GM21825 (cell line): ENCODE results near the gene MACROD2.

Experiments used
- ATAC-seq: cut with Tn5 transposase; IDR thresholded peaks from one replicate; pipeline ENCODE4 v1.9.1; 2021; ENCODE audit warnings: mild to moderate bottlenecking, moderate library complexity; ENCODE audit not compliant: unreplicated experiment

MACROD2 gene

GRCh38 chr20:15224199-15224598 is 1228.9 kb downstream of the MACROD2 start:
- no peak for ATAC-seq

GRCh38 chr20:15227102-15227501 is 1231.8 kb downstream of the MACROD2 start:
- no peak for ATAC-seq

DNA sequence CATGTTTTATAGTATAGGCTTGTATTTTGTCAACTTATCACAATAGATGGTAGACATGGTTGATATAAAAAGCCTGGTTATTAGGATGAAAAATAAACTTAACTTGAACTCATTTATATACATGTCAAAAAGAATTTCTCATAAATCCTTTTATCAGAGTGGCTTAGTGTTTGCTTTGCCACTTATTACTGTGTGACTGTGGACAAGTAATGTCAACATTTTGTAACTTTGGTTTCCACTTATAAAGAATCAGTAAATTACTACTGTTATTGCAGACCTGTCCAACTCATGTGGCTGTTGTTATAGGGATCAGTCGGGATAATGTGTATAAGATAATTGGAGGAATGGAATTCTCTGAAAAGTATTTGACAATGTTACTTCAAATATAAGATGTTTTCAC is 1236.9 kb downstream of the MACROD2 start:
- no peak for ATAC-seq

DNA sequence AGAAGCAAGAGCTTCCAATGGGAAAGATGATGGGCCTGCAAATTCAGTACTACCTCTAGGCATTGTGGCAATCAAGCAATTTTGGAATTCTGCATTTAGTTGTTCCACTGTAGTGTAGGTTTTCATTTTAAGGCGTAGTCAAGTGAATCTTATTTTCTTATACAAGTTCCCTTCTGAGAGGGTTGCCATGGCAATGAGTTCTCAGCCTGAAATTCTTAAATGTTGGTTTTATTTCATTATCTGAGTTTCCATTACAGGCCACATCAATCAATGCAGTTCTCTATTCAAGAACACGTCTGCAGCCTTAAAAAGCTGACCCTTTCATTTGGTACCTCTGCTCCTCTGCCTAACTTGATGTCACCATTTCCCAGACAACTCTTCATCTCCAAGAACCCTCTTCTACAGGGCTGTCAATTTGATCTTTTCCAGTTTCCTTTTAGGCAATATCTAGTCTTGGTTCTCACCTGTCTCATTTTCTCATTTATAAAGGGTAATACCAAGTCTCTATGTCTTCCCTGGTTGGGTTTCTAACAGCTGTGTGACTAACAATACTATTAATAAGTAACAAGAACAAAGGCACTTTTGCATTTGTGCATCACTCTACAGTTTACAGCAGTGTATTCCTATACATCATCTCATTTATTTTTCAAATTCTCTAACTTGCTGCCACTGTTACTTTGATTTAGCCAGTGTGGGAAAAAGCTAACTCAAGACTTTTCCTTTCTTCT is 1240.3 kb downstream of the MACROD2 start:
- ATAC-seq, result no peak

GRCh38 chr20:15236812-15237211 is 1241.5 kb downstream of the MACROD2 start:
- peak; percentile 65 for ATAC-seq

GRCh38 chr20:15239542-15240206 is 1244.4 kb downstream of the MACROD2 start:
- no peak for ATAC-seq

- ATAC-seq, result no peak
Measured at GRCh38 chr20:15240801-15241200, 1245.5 kb downstream of the MACROD2 start.

- no peak for ATAC-seq
Measured at GRCh38 chr20:15241681-15242080, 1246.4 kb downstream of the MACROD2 start.

DNA sequence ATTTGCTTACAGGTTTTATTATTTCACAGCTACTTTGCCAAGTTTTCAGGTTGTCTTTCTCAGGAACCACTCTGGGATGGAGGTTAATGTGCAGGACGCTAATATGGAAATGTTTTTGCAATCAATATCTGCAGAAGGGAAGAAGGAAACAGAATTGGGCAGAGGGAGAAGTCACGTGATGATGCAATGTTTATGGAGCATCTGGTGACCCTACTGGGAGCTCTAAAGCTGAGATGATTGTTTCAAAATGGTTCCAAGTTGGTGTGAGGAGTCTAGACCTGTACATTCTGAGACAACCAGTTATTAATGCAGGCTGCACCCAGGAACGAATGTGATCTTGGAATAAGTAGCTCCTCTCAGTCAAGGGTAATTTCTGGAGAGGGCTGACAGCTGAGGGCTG is 1247.5 kb downstream of the MACROD2 start:
- ATAC-seq, result no peak

GRCh38 chr20:15245896-15246295 is 1250.6 kb downstream of the MACROD2 start:
- ATAC-seq, result no peak

DNA sequence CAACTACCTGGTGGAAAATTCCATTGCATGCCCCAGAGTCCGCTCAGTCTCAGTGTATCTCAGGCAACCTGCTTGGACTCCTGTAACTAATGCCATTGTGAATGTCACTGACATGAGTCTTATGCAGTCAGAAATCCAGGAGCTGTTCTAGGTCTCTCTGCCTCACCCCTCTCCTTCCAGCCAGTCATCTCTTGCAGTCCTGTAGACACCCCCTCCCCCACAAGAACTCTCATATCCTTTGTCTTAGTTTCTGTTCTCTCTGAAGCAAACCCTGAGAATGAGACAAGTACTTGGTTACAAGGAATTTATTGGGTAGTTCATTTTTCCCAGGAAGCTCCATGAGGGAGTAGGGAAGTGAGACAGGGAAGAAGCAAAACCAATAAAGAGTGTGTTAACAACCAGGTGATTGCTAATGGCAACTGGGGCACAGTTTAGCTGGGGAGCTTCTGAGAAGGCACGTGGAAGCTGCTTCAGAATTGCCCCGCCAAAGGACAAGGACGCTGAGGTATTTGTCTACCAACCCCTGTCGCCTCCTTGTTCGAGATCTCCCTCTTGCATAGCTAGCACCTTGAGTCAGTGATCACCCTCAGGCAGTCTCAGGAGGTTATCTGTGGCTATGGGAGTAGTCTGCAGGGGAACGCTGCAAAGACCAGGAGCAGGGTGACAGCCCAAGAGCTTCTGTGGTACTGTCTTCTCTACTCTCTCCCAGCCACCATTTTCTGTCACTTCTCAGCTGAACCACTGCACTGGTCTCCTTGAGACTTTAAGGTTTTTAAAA is 1253.5 kb downstream of the MACROD2 start:
- ATAC-seq, result no peak

DNA sequence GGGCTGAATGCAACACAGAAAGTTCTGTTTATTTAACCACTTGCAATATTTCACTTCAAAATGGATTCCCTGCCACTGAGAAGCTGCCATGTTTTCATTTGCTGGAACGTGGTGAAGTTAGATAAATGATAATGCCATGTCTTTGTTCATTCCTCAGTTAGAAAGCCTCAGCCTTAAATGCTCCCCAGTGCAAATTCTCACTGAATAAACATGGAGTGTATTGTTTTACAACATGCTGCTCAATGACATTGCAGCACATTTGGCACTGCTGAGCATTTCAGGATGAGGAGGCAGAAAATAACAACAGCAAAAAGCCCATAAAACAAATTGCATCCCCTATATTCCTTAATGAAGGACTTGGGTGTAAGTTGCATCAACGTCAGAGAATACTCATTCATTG is 1255.9 kb downstream of the MACROD2 start:
- no peak for ATAC-seq

DNA sequence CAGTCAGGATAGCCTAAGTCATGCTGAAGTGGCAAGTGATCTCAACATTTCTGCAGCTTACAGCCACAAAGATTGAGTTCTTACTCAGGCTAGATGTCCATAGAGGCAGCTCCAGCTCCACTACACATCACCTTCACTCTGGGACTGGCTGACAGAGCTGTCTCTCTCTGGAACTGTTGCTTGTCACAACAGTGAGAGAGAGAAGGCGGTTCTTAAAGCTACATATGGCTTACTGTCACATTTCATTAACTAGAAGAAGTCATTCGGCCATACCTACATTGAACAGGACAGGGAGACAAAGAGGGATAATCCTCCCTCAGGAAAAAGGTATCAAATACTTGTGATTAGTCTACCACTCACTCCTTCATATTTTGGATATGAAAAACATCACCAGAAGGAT is 1257.0 kb downstream of the MACROD2 start:
- ATAC-seq, result no peak

- ATAC-seq, result no peak
Measured at GRCh38 chr20:15253431-15253830, 1258.1 kb downstream of the MACROD2 start.

DNA sequence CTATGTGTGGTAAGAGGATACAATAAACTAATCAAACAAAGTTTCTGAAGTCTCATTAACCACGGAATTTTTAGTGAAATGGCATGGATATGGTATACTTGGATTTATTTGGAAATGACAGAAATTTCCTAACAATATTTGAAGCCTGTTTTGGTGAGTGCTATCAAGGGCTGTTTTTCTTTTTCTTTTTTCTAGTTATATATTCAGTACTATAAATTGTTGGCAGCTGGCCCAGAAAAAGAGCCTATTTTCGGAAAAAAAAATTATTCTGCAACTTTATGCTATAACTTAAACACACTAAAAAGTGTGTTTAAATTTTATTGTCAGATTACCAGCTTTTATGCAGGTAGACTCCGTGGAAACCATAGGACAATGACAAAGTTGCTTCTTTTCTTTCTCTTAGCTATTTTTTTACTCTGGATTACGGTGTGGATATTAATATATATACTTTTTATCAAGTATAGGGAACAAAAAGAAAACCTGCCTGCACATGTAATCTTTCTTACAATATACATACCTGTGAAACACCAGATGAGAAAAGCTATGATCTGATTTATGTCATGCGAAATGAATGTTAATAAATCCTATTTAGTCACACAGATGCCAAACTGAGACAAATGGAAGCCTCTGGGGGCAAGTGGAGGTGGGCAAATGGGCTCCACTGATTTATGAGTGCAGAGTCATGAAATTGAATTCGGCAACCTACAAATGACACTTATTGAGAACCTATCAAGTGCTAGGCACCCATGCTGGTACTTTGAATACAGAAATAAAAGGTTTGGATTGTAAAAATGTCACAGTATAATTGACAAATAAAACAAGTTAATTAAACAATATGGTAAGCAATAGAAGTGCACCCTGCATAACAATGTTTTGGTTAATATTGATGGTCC is 1261.6 kb downstream of the MACROD2 start:
- no peak for ATAC-seq

DNA sequence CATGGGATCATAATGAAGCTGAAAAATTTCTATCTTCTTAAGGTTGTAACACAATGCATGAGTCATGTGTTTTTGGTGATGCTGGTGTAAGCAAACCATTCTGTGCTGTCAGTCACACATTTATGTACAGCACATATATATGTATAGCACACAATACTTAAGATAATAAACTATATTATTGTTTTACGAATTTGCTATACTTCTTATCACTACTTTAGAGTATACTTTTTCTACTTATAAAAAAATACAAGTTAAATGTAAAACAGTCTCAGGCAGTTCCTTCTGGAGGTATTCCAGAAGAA is 1262.2 kb downstream of the MACROD2 start:
- ATAC-seq, result no peak

DNA sequence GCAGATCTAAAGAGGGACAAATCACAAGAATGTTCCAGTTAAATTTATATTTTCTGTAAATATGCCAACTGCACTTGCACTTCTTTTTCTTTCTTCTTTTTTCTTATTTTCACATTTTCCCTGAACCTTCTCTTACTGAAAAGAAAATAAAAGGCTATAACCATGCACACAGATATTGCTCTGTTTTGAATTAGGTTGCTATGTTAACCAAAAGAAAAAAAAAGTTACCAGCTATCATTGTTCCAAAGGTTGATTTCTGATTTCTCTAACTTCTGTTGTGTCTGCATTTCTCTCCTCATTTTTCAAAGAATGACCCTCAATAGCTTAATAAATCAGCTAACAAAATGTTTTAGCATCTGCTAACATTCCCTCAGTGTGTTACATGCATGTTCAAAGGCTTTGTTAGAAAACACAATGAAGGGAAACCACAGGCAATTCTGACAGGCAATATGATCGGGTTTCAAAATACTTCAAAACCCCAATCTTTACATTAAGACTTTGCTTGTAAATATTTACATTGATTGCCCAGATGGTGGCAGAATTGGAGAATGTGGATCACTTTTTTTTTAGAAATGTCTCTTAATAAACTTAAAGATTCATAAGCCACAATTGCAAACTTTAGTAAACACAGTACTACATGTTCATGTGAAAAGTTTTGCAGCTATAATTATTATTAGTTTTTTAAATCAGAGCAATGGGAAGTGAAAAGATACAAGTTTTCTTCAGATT is 1270.4 kb downstream of the MACROD2 start:
- no peak for ATAC-seq

DNA sequence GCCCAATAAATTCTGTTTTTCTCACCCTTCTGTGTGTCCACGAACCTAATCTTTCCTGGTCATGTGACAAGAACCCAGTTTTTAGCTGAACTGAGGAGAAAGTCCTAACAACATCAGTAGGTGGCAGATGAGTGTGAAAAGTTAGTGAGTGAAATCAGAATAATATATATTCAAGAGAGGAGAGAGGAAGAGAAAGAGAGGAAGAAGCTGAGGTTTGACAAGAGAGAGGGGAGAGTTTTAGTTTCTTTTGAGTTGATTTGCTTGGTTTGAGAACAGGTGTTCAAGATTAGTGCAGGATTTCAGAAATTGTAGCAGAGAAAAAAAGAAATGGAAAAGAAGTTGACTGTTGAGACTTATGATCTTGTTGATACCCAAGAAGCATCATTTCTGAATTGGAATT is 1272.6 kb downstream of the MACROD2 start:
- ATAC-seq, result no peak

DNA sequence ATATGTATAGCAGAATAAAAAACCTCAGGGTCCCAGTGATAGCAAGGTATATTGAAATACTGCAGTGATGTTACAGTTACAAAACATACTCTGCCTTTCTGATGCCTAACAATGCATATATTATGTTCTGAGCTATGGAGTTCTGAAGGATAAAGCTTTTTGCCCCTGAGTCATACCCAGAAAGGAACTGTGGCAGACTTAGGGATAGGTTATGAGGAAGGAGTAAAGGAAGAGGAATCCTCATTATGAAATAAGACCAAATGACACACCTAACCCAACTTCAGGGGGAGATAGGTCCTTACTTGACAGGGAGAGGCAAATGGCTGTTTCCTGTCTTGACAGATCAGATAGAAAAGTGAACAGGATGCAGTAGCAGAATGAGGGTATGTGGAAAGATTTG is 1282.7 kb downstream of the MACROD2 start:
- no peak for ATAC-seq

DNA sequence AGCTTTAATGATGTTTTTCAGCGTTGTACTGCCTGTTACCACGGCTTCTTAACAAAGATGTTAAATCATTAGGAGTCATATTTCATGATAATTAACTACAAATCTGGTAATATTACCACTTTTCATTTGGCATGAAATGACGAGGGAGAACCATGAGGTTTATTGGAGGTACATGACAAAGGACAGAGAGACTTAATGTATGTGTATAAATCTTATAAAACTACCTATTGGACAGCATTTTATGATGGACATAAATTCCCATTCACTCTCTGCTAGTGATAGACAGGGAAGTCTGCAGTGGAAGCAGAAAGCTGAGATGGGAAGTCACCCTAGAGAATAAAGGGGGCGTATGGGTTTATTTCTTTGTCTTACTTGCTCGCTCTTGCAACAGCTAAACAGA is 1292.0 kb downstream of the MACROD2 start:
- no peak for ATAC-seq
